Left renal pelvis (tissue), 4 donors: ENCODE measurements around the gene KCNQ2. TPM values are rescaled to one million over a fixed set of nuclear protein-coding genes. Genes with fewer than 3 reads are reported as not detected.

ENCODE experiments used
- DNase-seq, 4 donors: peaks; one replicate each; pipeline ENCODE4 v3.0.0-alpha.2; 2013; ENCODE audit warnings: low read depth in 4 of 4, low spot score in 3 of 4
- polyA plus RNA-seq, 4 donors: library from polyadenylated mRNA; unstranded; fragments of 120-200 nt; gene quantifications; one replicate each; pipeline ENCODE4 v1.2.1, GENCODE V29; 2013; ENCODE audit not compliant: insufficient read length in 4 of 4

Gene KCNQ2
- polyA plus RNA-seq, 4 donors = 1.9 to 9.0 (median 6.4) TPM

DNA sequence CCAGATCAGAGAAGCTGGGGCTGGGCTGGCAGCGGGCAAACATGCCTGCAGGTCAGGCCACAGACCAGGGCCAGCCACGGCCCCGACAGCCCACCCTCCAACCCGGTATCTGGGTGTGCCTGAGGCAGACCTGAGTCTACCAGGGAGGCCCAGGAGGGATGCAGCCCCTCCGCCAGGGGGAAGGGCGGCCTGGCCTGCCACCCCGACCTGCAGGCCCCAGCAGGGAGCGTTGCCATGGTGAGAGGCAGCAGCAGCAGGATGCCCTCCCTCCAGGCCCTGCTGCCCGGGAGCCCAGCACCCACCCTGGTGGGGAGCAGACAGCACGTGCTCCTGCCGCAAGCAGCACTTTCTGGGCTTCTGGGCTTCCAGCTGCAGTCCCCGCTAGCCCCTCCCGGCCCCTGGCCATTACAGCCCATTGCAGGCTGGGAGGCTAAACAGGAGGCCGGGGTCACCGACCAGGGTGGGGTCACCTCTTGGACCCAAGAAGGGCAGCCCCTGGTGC is 30.3 kb upstream of the KCNQ2 start:
- no peak for DNase-seq

DNA sequence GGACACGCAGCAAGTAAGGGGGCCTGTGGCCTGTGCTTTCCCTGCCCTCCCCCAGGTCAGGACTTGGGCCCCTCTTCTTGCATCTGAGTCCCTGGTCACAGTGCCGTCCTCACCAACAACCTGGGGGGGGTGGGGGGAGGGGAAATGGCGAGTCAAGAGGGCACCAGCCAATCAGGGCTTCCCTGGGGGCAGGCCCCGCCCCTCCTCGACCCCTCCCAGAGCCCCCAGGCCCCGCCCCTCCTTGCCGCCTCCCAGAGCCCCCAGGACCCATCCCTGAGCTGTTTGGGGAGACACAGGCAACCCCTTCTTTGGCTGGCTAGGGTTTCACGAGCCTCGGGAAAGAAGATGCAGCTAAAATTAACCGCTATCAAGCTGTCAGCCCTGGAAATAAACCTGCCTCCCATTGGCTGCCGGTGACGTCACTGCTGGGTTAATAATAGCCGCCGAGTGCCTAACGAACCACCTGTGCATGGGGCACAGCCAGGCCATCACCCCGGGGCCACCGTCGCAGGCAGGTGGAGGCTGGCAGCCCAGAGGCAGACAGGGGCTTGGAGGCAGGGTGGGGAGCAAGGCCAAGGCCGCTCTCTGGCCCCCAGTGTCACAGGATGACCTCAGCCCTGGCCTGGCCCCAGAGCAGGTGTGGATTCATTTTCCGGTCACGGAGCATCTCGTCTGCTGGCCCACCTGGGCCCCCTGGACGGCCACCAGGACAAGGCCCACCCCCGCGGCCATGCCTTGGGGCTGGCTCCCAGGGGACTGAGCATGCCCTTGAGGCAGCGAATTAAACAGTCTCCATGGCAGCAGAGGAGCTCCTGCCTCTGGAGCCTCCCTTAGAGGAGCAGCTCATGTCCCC is 29.6 kb upstream of the KCNQ2 start:
- no peak for DNase-seq

DNA sequence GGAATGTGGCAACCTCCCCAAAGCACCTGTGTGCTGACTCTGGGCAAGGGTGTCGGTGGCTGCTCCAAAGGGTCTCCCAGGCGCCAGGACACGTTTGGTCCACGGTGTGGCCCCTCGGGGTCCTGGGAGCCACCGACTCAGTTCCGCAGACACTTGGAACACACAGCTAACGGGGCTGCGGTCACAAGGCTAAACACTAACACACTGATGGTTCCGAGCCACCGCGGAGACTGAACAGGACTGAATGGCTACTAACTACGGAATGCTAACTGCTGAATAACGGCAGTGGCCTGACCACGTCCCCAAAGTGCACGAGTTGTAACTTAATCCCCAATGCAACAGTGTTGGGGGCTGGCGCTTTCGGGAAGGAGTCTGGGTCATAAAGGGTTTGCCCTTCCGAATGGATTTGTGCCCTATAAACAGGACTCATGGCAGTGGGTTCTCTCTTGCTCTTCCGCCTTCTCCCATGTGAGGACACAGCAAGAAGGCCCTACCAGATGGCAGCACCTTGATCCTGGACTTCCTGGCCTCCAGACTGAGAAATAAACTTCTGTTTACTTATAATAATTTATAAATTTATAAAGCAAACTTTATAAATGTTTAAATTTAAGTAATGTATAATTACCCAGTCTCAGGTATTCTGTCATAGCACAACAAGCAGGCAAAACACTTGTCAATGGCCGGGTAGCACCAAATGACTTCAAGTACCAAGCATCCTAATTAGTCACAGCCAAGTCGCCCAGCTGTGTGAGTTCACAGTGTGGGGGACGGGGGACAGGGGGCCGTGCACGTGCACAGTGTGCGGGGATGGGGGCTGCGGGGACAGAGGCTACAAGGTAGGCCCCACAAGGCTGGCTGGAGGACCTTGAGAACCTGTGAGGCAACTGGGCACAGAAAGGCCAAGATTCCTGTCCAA is 28.7 kb upstream of the KCNQ2 start:
- no peak for DNase-seq

DNA sequence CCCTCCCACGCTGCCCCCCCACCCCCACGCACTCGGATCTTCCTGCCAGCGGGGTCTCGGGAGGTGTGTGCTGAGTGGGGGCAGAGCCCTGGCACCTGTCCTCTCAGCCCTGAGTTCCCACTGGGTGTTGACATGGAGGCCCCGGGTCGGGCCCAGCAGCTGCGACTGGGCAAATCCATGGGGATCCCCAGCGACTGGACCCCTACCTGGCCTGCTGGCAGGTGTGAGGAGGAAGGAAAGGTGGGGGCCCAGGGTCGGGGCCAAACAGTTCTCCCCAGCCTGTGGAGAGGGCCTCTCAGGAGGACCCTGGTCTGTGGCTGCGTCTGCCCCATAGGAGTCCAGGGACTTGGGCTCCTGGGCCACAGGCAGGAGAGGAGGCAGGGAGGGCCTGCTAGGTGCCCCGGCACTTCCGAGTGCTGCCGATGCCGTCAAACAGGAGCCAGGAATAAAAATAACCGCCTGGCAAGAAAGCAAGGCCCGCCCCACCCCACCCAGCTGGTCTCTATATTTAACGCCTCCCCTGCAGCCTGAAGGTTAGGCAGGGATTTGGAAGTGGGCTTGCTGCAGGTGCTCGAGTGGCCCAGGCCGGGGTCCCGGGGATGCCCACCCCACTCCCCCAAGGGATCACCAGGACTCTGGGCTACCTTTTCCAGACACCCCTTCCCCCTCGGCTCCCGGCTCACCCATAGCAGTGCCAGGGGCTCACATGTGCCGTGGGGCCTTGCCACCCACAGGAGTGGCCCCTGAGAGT is 27.9 kb upstream of the KCNQ2 start:
- no peak for DNase-seq

DNA sequence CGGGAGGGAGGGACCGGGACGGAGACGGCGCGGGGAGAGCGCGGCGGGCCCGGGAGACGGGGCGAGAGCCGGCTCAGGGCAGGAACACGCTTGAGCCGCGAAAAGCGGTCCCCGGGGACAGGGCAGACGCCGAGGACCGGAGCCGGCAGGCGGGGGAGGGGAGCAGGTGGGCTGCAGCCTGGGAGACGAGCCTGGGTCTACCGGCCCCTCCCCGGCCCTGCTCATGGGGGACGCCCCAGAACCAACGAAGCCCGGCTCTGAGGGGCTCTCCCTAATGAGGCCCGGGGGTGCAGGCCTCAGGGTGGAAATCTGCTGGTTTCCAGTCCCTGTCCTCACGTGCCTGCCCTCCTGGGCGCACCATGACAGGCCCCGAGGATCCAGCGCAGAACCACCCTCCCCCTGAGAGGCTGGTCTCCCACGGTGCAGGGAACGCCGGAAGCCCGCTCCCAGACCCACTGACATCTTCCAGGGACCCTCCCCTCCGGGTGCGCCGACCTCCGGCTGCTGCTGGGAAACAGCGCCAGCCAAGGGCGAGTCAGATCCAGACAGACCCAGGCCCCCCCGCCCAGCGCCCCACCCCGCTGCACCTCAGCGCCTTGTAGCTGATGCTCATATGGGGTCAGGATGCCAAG is 27.0 kb upstream of the KCNQ2 start:
- no peak for DNase-seq

DNA sequence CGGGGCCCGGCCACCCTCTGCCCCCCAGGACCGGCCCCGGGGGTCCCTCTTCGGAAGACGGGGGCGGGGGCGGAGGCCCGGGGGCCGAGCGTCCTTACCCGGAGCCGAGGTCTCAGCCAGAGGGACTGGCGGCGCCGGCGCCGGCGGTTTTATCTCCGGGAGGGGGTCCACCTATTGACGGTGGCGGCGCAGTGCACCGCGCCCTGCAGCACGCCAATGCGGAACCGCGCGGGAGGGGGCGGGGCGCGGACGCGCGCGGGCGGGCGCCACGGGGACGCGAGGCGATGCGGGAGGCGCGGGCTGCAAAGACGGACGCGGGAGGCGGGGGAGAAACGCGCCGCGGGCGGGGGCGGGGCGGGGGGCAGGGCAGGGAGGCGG is 26.5 kb upstream of the KCNQ2 start, which contains the start of gene EEF1A2:
Gene EEF1A2, minus strand, starts transcription at position 124 of the 378 bp plus-strand sequence. CDS start 1,320 bp downstream, outside the sequence.
- no peak for DNase-seq

DNA sequence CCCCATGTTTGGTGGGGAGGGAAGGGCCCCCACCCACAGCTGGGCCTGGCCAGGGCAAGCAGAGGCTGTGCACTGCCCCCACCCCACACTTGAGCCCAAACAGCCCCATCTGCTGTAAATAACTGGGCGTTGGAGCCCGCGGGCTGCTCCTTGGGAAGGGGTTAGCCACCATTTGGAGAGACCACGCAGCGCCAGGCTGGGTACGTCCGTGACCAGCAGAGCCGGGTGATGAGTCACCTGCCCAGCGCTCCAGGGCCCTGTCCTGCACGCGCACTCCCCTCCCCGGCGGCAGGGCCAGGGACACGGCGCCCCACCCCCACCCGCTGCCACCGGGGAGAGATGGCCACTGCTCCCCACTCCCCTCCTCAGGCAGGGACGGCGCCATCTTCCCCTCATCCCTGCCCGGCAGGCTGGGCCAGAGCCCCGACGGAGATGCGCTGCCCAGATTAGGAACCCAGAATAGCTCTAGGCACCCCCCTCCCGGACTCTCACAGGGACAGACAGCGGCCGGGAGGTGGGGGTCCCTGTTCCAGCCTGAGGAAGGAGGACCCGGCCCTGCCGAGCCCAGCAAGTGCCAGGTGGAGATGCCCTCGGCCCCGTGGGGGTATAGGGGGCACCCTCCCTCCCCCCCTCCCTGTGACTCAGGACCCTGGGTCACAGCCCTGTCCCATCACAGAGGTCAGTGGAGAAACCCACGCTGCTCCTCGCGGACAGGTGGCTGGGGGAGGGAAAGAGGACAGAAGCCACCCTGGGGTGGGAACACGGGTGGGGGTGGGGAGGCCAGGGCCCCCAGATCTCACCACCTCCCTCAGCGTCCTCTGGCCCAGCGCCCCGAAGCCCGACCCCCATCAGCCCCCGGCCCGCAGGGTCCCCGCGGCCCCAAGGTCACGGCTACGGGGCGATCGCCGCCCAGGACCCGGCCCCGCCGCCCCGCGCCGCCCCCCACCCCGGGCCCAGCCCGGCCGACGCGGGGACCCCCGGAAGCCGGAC is 25.8 kb upstream of the KCNQ2 start:
- DNase-seq = no peak

DNA sequence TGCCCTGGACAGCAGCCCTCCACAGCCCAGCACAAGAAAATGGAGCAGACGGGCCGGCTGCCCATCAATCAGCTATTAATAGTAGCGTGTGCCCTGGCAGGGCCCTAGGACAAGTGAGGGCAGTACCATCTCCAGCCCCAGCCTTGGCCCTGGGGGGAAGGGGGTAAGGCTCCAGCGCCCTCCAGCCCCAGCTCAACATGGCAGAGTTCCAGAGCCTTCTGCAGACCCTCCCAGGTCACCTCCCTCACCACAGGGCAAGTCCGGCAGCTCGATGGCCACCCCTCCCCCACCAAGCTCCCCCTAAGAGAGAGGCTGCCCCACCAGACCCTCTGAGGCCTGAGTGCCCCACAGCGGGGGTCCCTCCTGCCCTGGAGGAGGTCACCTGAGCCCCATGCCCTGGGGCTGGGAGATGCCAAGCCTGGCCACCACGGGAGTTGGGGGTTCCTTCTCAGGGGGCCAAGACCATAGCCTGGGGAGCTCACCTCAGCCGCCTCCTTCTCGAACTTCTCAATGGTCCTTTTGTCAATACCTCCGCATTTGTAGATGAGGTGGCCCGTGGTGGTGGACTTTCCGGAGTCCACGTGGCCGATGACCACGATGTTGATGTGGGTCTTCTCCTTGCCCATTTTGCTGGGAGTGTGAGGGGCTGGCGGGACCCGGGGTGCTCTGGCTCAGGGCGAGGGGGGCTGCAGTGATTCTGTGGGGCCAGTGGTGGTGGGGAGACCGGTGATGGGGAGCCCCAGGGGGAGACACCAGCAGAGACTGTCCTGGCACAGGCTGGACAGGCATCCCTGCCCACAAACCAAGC is 24.9 kb upstream of the KCNQ2 start:
- no peak for DNase-seq

DNA sequence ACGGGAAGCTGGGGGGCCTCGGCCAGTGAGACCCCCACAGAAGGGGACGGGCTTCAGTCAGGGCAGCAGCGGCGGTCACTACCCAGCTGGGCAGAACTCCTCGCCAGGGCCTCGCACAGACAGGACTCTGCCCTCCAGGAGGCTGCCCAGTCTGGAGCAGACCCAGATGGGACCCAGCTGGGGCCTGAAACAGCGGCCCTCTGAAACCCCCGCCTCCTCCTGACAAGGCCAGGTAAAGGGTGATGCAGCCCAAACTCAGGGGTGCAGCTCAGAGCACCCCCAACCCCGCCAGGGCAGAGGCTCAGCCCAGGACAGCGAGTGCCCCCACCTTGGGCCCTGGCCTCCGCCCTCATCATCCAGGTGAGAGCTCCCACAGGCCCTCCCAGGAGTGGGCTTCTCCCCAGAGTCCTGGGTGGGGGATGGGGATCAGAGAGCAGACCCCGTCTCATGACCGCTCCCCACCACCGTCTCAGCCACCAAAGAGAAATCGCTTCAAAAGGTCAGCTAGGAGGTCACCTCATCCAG is 24.2 kb upstream of the KCNQ2 start:
- no peak for DNase-seq

DNA sequence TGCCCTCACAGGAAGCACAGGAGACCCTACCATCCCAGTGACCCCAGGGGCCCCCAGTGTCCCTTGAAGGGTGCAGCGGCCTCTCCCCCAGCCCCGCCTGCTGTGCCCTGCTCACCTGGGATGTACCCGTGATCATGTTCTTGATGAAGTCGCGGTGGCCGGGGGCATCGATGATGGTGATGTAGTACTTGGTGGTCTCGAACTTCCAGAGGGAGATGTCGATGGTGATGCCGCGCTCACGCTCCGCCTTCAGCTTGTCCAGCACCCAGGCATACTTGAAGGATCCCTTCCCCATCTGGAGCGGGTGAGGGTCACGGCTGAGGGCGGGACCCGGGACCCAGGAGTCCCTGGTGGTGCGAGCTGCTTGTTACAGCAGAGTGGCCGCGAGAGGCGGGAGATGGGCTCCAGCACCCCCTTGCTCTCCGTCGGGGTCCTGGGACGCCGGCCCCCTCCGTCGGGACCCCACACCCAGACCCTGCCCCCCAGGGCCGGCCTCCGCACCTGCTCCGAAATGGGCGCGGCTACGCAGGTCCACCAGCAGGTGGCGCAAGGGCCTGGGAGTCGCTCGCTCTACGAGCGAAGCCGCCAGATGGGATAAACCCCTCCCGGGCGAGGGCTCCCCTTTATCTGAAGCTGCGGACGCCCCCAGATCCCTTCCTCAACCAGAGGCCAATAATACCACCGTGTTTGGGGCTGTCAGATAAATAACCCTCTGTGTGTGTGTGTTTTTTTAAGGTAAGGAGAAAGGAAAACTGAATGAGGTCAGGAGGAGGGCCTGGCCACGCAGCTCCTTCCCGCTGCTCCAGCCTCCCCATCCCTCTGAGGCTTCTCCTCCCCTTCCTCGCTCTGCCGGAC is 23.5 kb upstream of the KCNQ2 start:
- DNase-seq = no peak

DNA sequence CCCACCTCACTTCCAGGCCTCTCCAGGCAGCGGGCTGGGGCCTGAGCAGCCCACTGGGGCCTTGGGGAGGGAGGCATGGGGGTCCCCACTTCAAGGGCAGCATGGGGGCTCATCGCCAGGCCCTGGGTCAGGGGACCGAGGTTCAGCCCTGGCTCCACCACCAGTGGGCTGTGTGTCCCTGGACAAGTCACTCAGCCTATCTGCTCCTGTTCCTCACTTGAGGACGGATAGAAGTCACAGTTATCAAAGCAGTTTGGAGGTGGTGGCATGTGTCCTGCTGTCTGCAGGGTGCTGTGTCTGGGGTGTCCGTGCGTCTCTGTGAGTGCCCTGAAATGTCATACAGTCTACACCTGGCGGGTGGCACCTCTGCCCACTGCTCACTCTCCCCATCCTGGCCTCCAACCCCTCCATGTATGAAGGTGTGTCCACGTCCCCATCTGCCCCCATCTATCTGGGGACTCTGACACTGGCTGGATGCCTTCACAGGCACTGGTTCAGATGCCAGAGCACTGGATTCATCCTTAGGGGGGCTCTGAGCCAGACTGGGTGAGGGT is 22.8 kb upstream of the KCNQ2 start:
- DNase-seq = no peak

DNA sequence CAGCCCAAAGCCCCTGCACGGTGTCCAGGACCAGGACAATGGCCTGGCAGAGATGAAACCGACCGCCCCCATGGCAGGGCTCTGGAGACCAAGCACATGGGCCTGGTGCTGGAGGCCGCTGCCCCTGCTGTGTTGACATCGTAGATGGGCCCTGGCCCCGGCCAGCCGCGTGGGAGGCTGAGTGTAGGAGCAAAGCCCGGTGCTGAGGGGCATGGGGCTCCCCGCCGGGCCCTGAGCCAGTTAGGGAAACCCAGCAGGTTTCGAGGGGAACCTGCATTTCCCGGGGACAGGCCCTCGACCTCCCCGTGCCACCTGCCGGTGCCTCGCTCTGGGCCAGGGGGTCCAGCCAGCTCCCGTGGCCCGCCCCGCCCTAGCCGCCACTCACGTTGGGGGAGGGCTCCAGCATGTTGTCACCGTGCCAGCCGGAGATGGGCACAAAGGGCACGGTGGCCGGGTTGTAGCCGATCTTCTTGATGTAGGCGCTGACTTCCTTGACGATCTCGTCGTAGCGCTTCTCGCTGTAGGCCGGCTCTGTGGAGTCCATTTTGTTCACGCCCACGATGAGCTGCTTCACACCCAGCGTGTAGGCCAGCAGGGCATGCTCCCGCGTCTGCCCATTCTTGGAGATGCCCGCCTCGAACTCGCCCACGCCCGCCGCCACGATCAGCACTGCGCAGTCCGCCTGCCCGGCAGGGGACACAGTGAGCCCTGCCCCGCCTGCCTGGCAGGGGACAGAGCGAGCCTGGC is 22.1 kb upstream of the KCNQ2 start:
- no peak for DNase-seq

DNA sequence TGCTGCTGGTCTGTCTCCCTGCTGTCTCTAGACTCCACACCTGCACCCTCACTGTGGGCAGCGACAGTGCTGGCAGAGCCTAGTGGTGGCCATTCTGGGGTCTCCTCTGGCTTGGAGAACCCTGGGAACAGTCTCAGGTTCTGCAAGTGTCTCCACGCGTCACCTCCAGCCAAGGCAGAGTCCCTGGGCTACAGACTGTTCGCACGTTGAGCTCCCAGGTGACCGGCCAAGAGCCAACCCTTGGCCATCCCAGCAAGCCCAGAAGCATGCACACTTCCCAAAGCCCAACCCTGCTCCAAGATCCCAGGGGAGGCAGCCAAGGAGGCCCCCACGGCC is 21.6 kb upstream of the KCNQ2 start:
- no peak for DNase-seq

DNA sequence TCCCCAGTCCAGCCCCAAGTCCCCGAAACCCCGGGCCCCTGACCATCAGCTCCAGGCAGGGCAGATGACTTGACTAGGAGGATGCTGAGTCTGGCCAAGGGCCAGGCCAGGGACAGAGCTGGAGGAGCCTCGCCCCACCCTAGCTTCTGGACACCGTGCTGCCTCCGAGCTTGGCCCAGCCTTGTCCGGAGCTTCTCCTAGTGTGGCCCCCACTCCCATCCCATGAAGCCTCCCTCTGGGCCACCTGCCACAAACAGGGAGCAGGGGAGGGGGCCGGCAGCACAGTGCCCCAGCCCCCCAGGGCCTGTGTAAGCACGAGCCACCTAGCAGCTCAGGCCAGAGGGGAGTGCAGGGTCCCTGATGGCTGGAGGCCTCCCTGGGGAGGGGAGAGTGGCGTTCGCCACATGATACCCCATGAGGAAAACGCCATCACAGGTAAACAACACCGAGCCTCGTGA is 21.1 kb upstream of the KCNQ2 start:
- DNase-seq = no peak

DNA sequence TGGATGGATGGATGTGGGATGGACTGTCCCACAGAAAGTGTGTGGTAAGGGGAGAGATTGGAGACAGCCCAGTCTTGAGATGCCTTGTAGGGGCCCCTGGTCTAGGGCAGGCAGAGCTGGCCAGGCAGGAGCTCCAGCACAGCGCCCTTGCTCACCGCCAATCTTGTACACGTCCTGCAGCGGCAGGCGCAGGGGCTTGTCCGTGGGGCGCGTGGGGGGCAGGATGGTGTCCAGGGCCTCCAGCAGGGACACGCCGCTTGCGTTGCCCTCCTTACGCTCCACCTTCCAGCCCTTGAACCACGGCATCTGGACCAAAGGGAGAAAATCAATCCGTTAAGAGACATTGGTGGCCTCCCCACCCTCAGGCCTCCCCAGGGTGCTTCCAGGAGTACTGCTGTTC is 20.5 kb upstream of the KCNQ2 start:
- no peak for DNase-seq

DNA sequence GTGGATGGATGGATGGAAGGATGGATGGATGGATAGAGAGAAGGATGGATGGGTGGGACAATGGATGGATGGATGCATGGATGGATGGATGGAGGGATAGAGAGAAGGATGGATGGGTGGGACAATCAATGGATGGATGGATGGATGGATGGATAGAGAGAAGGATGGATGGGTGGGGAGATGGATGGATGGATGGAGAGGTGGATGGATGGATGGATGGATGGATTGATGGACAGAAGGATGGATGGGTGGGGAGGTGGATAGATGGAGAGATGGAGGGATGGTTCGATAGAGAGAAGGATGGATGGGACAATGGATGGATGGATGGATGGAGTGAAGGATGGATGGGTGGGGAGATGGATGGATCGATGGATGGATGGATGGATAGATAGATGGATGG is 20.1 kb upstream of the KCNQ2 start:
- no peak for DNase-seq
